GM18498 (cell line): ENCODE measurements around the gene TNFRSF6B.

Experiments used
- ATAC-seq: cut with Tn5 transposase; IDR thresholded peaks from one replicate; pipeline ENCODE4 v1.9.1; 2021; ENCODE audit warnings: mild to moderate bottlenecking, moderate library complexity; ENCODE audit not compliant: unreplicated experiment

The TNFRSF6B gene

GRCh38 chr20:63682384-63683139 is 13.9 kb upstream of the TNFRSF6B start:
- ATAC-seq, result no peak

- no peak for ATAC-seq
Measured at GRCh38 chr20:63685269-63686026, 11.0 kb upstream of the TNFRSF6B start.

GRCh38 chr20:63686094-63686491 is 10.4 kb upstream of the TNFRSF6B start:
- ATAC-seq, result no peak

GRCh38 chr20:63686492-63687321 is 9.7 kb upstream of the TNFRSF6B start:
- no peak for ATAC-seq

GRCh38 chr20:63687419-63688178 is 8.9 kb upstream of the TNFRSF6B start:
- ATAC-seq, result no peak

- no peak for ATAC-seq
Measured at GRCh38 chr20:63688228-63689045, 8.0 kb upstream of the TNFRSF6B start.

- ATAC-seq, result no peak
Measured at GRCh38 chr20:63689046-63690002, 7.1 kb upstream of the TNFRSF6B start.

GRCh38 chr20:63690003-63690897 is 6.2 kb upstream of the TNFRSF6B start:
- ATAC-seq, result no peak

- no peak for ATAC-seq
Measured at GRCh38 chr20:63690898-63691710, 5.3 kb upstream of the TNFRSF6B start.

GRCh38 chr20:63691711-63692435 is 4.6 kb upstream of the TNFRSF6B start:
- ATAC-seq, result no peak

GRCh38 chr20:63692436-63693082 is 3.9 kb upstream of the TNFRSF6B start:
- ATAC-seq, result no peak

GRCh38 chr20:63693083-63693732 is 3.2 kb upstream of the TNFRSF6B start:
- ATAC-seq, result no peak

GRCh38 chr20:63693733-63694583 is 2.5 kb upstream of the TNFRSF6B start:
- no peak for ATAC-seq
